ENCODE measurements around the gene PCDHGA1. TPM values are rescaled to one million over a fixed set of nuclear protein-coding genes. Genes with fewer than 3 reads are reported as not detected.
A peak's percentile ranks its signal among the peaks of the same experiment; 100 is the strongest.
"Not testable (repeated sequence)": the region's sequence is repeated elsewhere in the genome, so short reads cannot be mapped to it uniquely, and the experiment has no call there.

PCDHGA1 gene
- total RNA-seq, 4 donors from 2014 or later = 0.65 to 0.97 (median 0.71) TPM

DNA sequence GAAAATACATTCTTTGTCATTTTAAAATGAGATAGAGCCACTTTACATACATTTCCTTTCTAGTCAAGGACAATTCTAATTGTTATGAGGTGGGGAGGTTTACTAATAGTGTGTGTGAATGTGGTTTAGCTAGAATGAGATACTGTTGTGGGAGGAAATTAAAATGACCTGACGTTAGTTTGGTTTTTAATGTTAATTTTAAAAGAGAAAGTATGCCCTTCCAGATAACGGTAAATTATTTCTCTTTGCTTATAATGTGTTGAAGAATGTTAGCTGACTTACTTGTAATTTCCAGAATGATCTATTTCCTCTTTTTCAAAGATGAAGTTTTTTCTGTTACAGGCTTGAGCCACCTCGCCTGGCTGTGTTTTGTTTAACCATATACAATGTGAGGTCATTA lies 8.1 kb upstream of the PCDHGA1 start:
- DNase-seq (no peak), ATAC-seq (no peak)
- intact Hi-C loops (cut with DNase I; ENCODE audit: low total_unique reads) = loop anchor here (5.0 to 10.0 kb wide), 2 partner anchors 295 to 603 kb away; partner anchors contain the start of genes DELE1 and DIAPH1
- TF ChIP-seq POLR2A (IDR thresholded peaks at IDR 0.05) = no peak
- TF ChIP-seq, protein P1, sequence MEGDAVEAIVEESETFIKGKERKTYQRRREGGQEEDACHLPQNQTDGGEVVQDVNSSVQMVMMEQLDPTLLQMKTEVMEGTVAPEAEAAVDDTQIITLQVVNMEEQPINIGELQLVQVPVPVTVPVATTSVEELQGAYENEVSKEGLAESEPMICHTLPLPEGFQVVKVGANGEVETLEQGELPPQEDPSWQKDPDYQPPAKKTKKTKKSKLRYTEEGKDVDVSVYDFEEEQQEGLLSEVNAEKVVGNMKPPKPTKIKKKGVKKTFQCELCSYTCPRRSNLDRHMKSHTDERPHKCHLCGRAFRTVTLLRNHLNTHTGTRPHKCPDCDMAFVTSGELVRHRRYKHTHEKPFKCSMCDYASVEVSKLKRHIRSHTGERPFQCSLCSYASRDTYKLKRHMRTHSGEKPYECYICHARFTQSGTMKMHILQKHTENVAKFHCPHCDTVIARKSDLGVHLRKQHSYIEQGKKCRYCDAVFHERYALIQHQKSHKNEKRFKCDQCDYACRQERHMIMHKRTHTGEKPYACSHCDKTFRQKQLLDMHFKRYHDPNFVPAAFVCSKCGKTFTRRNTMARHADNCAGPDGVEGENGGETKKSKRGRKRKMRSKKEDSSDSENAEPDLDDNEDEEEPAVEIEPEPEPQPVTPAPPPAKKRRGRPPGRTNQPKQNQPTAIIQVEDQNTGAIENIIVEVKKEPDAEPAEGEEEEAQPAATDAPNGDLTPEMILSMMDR (IDR thresholded peaks at IDR 0.05 in 4 of 5, conservative IDR thresholded peaks at IDR 0.05 in 1 of 5) = no peak
- Histone ChIP-seq H3K36me3 (peaks cover 3 to 26% of the 10 kb centered on the region in 2 donors), H3K27me3 (no peaks in the 10 kb centered on the region), H3K27ac (no peak overlapping the region), H3K4me1 (peaks cover 37 to 42% of the 10 kb centered on the region in 2 donors), H3K9me3 (peaks cover 0 to 20% (median 17%) of the 10 kb centered on the region in 3 donors), H3K4me3 (no peak overlapping the region)
- in situ Hi-C loops (cut with MboI; ENCODE audit: low sequenced_read_pairs in 4 of 4) = loop anchor here in 2 of 4 donors (10.0 kb wide), 1 partner anchor 243 kb away; no protein-coding TSS in a partner anchor

DNA sequence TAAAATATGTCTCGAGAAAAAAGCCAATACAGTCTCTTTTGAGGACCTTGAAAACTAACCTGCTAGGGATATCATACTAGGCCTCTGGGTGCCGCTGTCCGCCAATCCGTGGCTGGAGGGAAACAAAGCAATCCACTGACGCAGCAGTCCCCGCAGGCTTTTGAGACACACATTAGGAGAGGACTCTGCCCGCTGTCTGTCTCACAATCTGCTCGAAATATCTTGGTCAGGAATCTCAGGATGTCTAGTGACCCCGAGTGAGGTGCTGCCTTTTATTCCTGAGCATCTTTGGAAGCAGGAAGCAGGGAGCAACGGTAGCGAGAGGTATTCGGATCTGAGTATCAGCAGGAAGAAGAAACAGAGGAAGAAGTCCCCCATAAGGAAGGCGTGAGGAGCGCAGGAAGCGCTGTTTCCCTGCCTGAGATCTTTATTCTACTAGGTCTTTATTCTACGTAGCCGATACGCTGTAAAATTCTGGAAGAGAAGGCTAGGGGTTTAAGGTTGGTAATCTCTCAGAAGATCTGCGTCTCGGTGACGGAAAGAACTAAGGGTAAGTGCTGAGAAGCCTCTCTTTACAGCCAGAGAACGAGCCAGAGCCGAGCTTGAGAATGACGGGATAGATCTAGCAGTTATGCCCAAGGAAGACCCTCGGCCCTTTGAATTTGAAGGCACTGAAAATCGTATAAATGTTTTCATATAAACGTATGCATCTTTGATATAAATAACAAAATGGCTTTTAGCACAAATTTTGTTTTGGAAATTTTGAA lies 4.0 kb upstream of the PCDHGA1 start:
- Histone ChIP-seq H3K9me3 (no peaks in the 10 kb centered on the region), H3K36me3 (no peaks in the 10 kb centered on the region), H3K4me3 (peak overlapping the region; percentile 49 to 75 (median 67)), H3K4me1 (peaks cover 16 to 18% of the 10 kb centered on the region in 2 donors), H3K27me3 (no peaks in the 10 kb centered on the region), H3K27ac (peak overlapping the region; percentile 83 to 91 (median 88))
- TF ChIP-seq POLR2A (IDR thresholded peaks at IDR 0.05) = peak; percentile 53 to 64
- TF ChIP-seq, protein P1 (IDR thresholded peaks at IDR 0.05 in 4 of 5, conservative IDR thresholded peaks at IDR 0.05 in 1 of 5) = peak; percentile 49 to 79 (median 65)
- in situ Hi-C loops (cut with MboI; ENCODE audit: low sequenced_read_pairs in 4 of 4) = loop anchor here in 2 of 4 donors (10.0 kb wide), 1 partner anchor 239 kb away; no protein-coding TSS in a partner anchor
- DNase-seq (peak; percentile 51 to 80), ATAC-seq (peak; percentile 94 to 95)
- intact Hi-C loops (cut with DNase I; ENCODE audit: low total_unique reads) = loop anchor here (10.0 kb wide), 1 partner anchor 599 kb away; the partner anchor contains the start of gene DELE1

DNA sequence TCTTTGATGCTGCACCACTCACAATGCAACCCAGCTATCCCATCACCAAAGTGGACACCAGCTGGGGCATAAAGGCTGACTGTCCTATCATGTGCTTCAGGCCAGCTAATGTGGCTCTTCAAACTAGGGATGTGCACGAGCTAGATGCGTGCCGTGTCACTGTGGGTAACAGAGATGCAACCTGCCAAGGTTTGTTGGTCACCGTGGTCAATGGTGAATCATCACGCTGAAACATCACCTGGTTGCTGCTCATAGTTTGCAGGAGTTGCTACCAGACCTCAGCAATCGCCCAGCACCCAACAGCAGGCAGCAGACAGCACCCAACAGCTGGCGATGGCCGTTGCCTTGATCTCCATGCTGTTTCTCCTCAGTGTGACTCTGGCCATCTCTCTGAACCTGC lies 2.1 kb upstream of the PCDHGA1 start:
- intact Hi-C loops (cut with DNase I; ENCODE audit: low total_unique reads) = loop anchor here (10.0 kb wide), 1 partner anchor 597 kb away; the partner anchor contains the start of gene DELE1
- peaks cover 0 to 3% (median 0%) of the 10 kb centered on the region in 3 donors for H3K27me3 ChIP-seq
- H3K27ac ChIP-seq = no peak overlapping the region
- no peaks in the 10 kb centered on the region for H3K9me3 ChIP-seq
- H3K4me1 ChIP-seq = peaks cover 6 to 7% of the 10 kb centered on the region in 2 donors
- DNase-seq (no peak), ATAC-seq (no peak)
- TF ChIP-seq, protein P1 (IDR thresholded peaks at IDR 0.05 in 4 of 5, conservative IDR thresholded peaks at IDR 0.05 in 1 of 5) = no peak
- TF ChIP-seq POLR2A (IDR thresholded peaks at IDR 0.05) = no peak
- H3K36me3 ChIP-seq = no peaks in the 10 kb centered on the region
- H3K4me3 ChIP-seq = no peak overlapping the region
- in situ Hi-C loops (cut with MboI; ENCODE audit: low sequenced_read_pairs in 4 of 4) = loop anchor here in 2 of 4 donors (10.0 kb wide), 1 partner anchor 237 kb away; no protein-coding TSS in a partner anchor

DNA sequence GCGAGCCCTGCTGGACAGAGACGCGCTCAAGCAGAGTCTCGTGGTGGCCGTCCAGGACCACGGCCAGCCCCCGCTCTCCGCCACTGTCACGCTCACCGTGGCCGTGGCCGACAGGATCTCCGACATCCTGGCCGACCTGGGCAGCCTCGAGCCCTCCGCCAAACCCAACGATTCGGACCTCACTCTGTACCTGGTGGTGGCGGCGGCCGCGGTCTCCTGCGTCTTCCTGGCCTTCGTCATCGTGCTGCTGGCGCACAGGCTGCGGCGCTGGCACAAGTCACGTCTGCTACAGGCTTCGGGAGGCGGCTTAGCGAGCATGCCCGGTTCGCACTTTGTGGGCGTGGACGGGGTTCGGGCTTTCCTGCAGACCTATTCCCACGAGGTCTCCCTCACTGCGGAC lies 2.3 kb downstream of the PCDHGA1 start:
- intact Hi-C loops (cut with DNase I; ENCODE audit: low total_unique reads); H3K27me3 ChIP-seq; ATAC-seq; H3K4me1 ChIP-seq; DNase-seq; H3K4me3 ChIP-seq; H3K36me3 ChIP-seq; H3K27ac ChIP-seq; in situ Hi-C loops (cut with MboI; ENCODE audit: low sequenced_read_pairs in 4 of 4); H3K9me3 ChIP-seq: not testable (repeated sequence)
